Naive B cell (primary cell): ENCODE results near the gene ROBO1. TPM values are rescaled to one million over a fixed set of nuclear protein-coding genes. Genes with fewer than 3 reads are reported as not detected.
"Not testable (repeated sequence)": the region's sequence is repeated elsewhere in the genome, so short reads cannot be mapped to it uniquely, and the experiment has no call there.

Experiments used
- ATAC-seq, 2 donors: fragments of 150-1000 bp; cut with Tn5 transposase; 2 replicates each; pipeline ENCODE4 v1.10.0; 2021; ENCODE audit warnings: low read depth in 2 of 2, mild to moderate bottlenecking in 2 of 2, moderate library complexity in 2 of 2
- DNase-seq: peaks from one replicate; pipeline ENCODE4 v3.0.0; 2022
- H3K27ac Mint-ChIP-seq, 6 donors: one replicate each; pipeline ENCODE4 v1.8.0; 2020 to 2022; ENCODE audit warnings: mild to moderate bottlenecking in 6 of 6, mixed read lengths in 6 of 6, moderate library complexity in 5 of 6, inconsistent platforms in 2 of 6
- H3K27me3 Mint-ChIP-seq, 3 donors: one replicate each; pipeline ENCODE4 v1.8.0; 2021 to 2022; ENCODE audit warnings: mixed read lengths in 3 of 3, mild to moderate bottlenecking in 1 of 3
- H3K36me3 Mint-ChIP-seq, 2 donors: one replicate each; pipeline ENCODE4 v1.8.0; 2020 to 2022; ENCODE audit warnings: mixed read lengths in 2 of 2, inconsistent platforms in 1 of 2, mild to moderate bottlenecking in 1 of 2
- H3K4me1 Mint-ChIP-seq, 3 donors: one replicate each; pipeline ENCODE4 v1.8.0; 2020 to 2022; ENCODE audit warnings: mixed read lengths in 3 of 3, inconsistent platforms in 1 of 3, mild to moderate bottlenecking in 1 of 3, moderate library complexity in 1 of 3
- H3K4me3 Mint-ChIP-seq, 8 donors: one replicate each; pipeline ENCODE4 v1.8.0; 2020 to 2022; ENCODE audit warnings: mild to moderate bottlenecking in 8 of 8, mixed read lengths in 8 of 8, moderate library complexity in 8 of 8, inconsistent platforms in 2 of 8
- H3K9me3 Mint-ChIP-seq, 7 donors: one replicate each; pipeline ENCODE4 v1.8.0; 2020 to 2022; ENCODE audit warnings: mixed read lengths in 7 of 7, mild to moderate bottlenecking in 5 of 7, inconsistent platforms in 2 of 7, moderate library complexity in 1 of 7
- polyA plus RNA-seq, 6 donors: library from polyadenylated mRNA; unstranded; fragments of 300-500 nt; fragmentation: Illumina TruSeq; gene quantifications; one replicate each; pipeline ENCODE4 v1.2.3, GENCODE V29; 2021; ENCODE audit warnings: low read depth in 6 of 6

Gene ROBO1
- polyA plus RNA-seq, 6 donors from 2014 or later = 0.39 to 0.44 TPM; not detected in 4

- no peaks in the 10 kb centered on the region for H3K27me3 Mint-ChIP-seq
- no peak overlapping the region for H3K27ac Mint-ChIP-seq
- no peaks in the 10 kb centered on the region for H3K36me3 Mint-ChIP-seq
- H3K4me3 Mint-ChIP-seq = no peak overlapping the region
- ATAC-seq (no peak), DNase-seq (no peak)
- H3K9me3 Mint-ChIP-seq = peaks cover 0 to 12% (median 4%) of the 10 kb centered on the region in 7 donors
- H3K4me1 Mint-ChIP-seq = no peaks in the 10 kb centered on the region
These were observed 880.2 kb downstream of the ROBO1 start for GRCh38 chr3:78887547-78888011.

- ATAC-seq = no peak
- peaks cover 0 to 12% (median 4%) of the 10 kb centered on the region in 7 donors for H3K9me3 Mint-ChIP-seq
These were observed 880.8 kb downstream of the ROBO1 start for GRCh38 chr3:78887029-78887428.

GRCh38 chr3:78884567-78884966 lies 883.2 kb downstream of the ROBO1 start:
- ATAC-seq = not testable (repeated sequence)

More at GRCh38 chr3:78887029-78887428, 880.8 kb downstream of the ROBO1 start:
- H3K4me3 Mint-ChIP-seq = no peak overlapping the region
- no peaks in the 10 kb centered on the region for H3K4me1 Mint-ChIP-seq
- DNase-seq = no peak
- no peaks in the 10 kb centered on the region for H3K36me3 Mint-ChIP-seq
- H3K27me3 Mint-ChIP-seq = no peaks in the 10 kb centered on the region
- H3K27ac Mint-ChIP-seq = no peak overlapping the region

DNA sequence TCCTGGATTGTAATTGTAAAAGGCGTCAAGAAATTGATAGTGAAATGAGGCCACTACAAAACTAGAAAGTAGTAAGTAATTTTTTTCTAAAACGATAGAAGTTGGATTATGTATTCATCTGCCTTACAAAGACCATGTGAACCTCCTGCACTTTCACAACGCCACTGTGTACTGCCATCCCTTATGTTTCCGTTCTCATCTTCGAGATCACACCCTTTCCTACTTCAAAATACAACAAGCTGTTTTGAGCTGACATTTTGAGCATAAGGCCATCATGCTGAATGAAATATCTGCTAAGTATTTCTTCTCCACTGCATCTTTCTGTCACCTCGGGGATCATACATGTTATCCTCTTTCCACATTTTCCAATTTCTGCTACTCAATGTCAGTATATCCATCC lies 885.5 kb downstream of the ROBO1 start:
- Mint-ChIP-seq H3K9me3 (peaks cover 0 to 7% (median 0%) of the 10 kb centered on the region in 7 donors), H3K4me3 (no peak overlapping the region), H3K27me3 (no peaks in the 10 kb centered on the region)

More at GRCh38 chr3:78884567-78884966, 883.2 kb downstream of the ROBO1 start:
- DNase-seq, H3K4me3 Mint-ChIP-seq, H3K4me1 Mint-ChIP-seq, H3K36me3 Mint-ChIP-seq, H3K9me3 Mint-ChIP-seq, H3K27me3 Mint-ChIP-seq, H3K27ac Mint-ChIP-seq: not testable (repeated sequence)

GRCh38 chr3:78881501-78881900 lies 886.3 kb downstream of the ROBO1 start:
- no peak overlapping the region for H3K27ac Mint-ChIP-seq
- DNase-seq (no peak), ATAC-seq (no peak)
- H3K4me1 Mint-ChIP-seq = no peaks in the 10 kb centered on the region
- no peak overlapping the region for H3K4me3 Mint-ChIP-seq
- no peaks in the 10 kb centered on the region for H3K27me3 Mint-ChIP-seq
- peaks cover 0 to 7% (median 0%) of the 10 kb centered on the region in 7 donors for H3K9me3 Mint-ChIP-seq
- no peaks in the 10 kb centered on the region for H3K36me3 Mint-ChIP-seq

More for the DNA sequence above, 885.5 kb downstream of the ROBO1 start:
- Mint-ChIP-seq H3K27ac (no peak overlapping the region), H3K4me1 (no peaks in the 10 kb centered on the region), H3K36me3 (no peaks in the 10 kb centered on the region)
- ATAC-seq (no peak), DNase-seq (no peak)

DNA sequence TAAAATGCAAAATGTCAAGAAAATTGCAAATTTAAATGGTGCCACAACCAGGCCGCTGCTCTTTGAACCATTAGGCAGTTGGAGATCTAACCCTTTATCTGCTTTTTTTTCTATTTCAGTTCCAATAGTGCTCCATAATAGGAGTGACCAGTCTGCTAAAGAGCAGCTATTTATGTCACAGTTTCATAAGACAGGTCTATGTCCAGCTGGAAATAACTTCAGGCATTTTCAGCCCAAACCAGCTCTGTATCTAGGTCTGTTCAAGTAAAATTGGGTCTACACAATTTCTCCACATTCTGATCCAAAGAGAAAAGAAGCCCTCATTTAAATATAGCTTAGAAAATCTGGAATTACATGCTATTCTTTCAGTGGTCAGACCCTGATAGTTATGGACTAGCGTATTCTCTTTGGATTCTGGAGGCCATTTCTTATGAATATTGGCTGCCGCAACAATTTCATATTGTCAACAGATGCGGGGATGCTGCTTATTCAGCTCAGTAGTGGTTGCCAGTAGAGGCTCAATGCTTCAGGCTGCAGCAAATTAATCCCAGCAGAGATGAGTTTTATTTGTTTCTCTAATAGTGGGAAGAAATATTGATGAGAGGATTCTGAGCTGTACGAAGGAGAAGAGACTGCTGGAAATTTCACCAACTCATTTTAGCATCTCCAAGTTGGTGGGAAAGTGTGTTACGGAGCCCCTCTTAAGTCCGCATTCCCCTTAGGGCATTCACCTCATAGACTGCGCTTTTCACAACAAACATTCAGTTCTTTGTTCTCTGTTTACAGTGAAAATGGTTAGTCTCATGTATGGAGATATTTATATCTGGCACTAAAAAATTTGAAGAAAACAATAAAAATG lies 887.0 kb downstream of the ROBO1 start:
- no peak overlapping the region for H3K4me3 Mint-ChIP-seq
- no peaks in the 10 kb centered on the region for H3K36me3 Mint-ChIP-seq
- no peak overlapping the region for H3K27ac Mint-ChIP-seq
- DNase-seq (no peak), ATAC-seq (no peak)
- H3K9me3 Mint-ChIP-seq = peaks cover 0 to 8% (median 0%) of the 10 kb centered on the region in 7 donors
- H3K27me3 Mint-ChIP-seq = no peaks in the 10 kb centered on the region
- no peaks in the 10 kb centered on the region for H3K4me1 Mint-ChIP-seq

GRCh38 chr3:78879295-78879860 lies 888.4 kb downstream of the ROBO1 start:
- ATAC-seq (no peak), DNase-seq (no peak)
- H3K4me1 Mint-ChIP-seq = no peaks in the 10 kb centered on the region
- no peak overlapping the region for H3K4me3 Mint-ChIP-seq
- H3K27ac Mint-ChIP-seq = no peak overlapping the region
- peaks cover 0 to 4% (median 0%) of the 10 kb centered on the region in 7 donors for H3K9me3 Mint-ChIP-seq
- no peaks in the 10 kb centered on the region for H3K27me3 Mint-ChIP-seq
- H3K36me3 Mint-ChIP-seq = no peaks in the 10 kb centered on the region

GRCh38 chr3:78878789-78879188 lies 889.0 kb downstream of the ROBO1 start:
- H3K27ac Mint-ChIP-seq = no peak overlapping the region
- no peaks in the 10 kb centered on the region for H3K4me1 Mint-ChIP-seq
- H3K36me3 Mint-ChIP-seq = no peaks in the 10 kb centered on the region
- H3K4me3 Mint-ChIP-seq = no peak overlapping the region
- H3K27me3 Mint-ChIP-seq = no peaks in the 10 kb centered on the region
- ATAC-seq = no peak
- DNase-seq = no peak
- H3K9me3 Mint-ChIP-seq = peaks cover 0 to 4% (median 0%) of the 10 kb centered on the region in 7 donors

DNA sequence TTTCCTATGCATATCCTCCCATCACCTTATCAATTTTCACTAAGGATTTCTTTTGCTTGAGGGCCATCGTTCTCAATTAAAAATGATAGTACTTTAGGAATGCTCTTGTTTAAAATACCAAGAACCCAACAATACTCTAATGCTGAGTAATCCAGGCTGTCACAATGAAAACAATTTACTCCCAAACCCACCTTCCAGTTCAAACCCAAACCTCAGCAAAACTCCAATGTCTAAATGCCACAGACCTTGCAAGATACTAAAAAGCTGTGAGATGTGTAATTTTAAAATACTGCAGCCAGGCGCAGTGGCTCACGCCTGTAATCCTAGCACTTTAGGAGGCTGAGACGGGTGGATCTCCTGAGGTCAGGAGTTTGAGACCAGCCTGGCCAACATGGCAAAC lies 889.8 kb downstream of the ROBO1 start:
- no peak for ATAC-seq
- Mint-ChIP-seq H3K4me3 (no peak overlapping the region), H3K9me3 (peaks cover 0 to 3% (median 0%) of the 10 kb centered on the region in 7 donors)

DNA sequence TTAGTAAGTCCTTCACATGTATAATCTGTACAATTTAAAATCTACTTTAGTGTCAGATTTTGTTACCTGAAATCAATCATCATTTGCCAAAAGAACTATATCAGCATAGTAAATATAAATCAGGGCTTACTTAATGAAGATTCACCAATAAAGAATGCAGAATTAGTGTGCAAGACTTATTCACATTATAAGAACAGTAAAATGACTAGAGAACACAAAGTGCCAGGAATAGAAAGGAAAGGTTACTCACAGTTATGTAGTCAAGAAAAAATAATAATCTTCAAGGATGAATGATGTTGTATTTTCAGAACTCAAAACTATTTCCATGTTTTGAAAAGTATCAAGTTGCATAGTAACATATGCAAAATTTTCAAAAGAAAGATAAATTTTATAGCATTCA lies 891.9 kb downstream of the ROBO1 start:
- no peak for DNase-seq
- Mint-ChIP-seq H3K27ac (no peak overlapping the region), H3K9me3 (peaks cover 0 to 2% (median 0%) of the 10 kb centered on the region in 7 donors), H3K4me3 (no peak overlapping the region), H3K27me3 (no peaks in the 10 kb centered on the region), H3K36me3 (no peaks in the 10 kb centered on the region), H3K4me1 (no peaks in the 10 kb centered on the region)
- ATAC-seq = no peak

More for the DNA sequence above, 889.8 kb downstream of the ROBO1 start:
- Mint-ChIP-seq H3K4me1 (no peaks in the 10 kb centered on the region), H3K27me3 (no peaks in the 10 kb centered on the region), H3K36me3 (no peaks in the 10 kb centered on the region), H3K27ac (no peak overlapping the region)
- DNase-seq = no peak

DNA sequence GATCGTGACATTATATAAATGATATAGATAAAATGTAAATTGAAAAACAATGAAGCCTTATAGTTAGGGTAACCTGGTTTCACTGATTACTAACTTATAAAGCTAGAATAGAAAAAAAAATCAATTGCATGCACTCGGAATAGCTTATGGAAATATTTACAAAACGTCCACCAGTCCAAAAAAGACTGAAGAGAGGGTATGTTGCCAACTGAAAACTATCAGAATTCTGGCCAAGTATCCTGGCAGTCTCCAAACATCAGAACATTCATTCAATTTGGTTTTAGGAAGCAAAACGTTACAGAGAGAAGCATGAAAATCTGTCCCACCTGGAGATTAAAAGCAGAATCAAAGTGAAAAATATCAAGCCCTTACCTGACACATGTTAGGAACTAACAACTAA lies 892.4 kb downstream of the ROBO1 start:
- no peaks in the 10 kb centered on the region for H3K4me1 Mint-ChIP-seq

DNA sequence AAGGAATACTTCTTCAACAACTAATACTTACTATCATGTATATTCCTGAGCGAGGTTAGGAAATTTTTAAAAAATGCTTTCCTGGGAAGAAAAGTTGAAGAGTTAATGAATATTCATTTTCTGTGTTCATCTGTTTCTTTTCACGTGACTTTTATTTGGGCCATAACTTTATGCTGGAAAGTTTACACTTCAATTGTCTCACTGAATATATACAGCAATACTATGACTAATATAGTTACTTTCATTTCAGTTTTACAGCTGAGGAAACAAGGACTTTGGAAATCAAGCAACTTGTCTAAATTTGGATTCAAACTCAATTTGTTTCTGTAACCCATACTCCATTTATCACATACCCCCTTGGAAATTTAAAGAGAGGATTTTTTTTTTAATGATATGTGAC lies 894.2 kb downstream of the ROBO1 start:
- H3K9me3 Mint-ChIP-seq = peaks cover 0 to 2% (median 0%) of the 10 kb centered on the region in 7 donors
- H3K27ac Mint-ChIP-seq = no peak overlapping the region
- H3K27me3 Mint-ChIP-seq = no peaks in the 10 kb centered on the region
- H3K36me3 Mint-ChIP-seq = no peaks in the 10 kb centered on the region
- ATAC-seq (no peak), DNase-seq (no peak)
- no peaks in the 10 kb centered on the region for H3K4me1 Mint-ChIP-seq
- H3K4me3 Mint-ChIP-seq = no peak overlapping the region

More for the DNA sequence above, 892.4 kb downstream of the ROBO1 start:
- Mint-ChIP-seq H3K4me3 (no peak overlapping the region), H3K36me3 (no peaks in the 10 kb centered on the region), H3K9me3 (peaks cover 0 to 2% (median 0%) of the 10 kb centered on the region in 7 donors), H3K27me3 (no peaks in the 10 kb centered on the region), H3K27ac (no peak overlapping the region)
- DNase-seq = no peak
- ATAC-seq = no peak

GRCh38 chr3:78872195-78872594 lies 895.6 kb downstream of the ROBO1 start:
- ATAC-seq (no peak), DNase-seq (no peak)
- Mint-ChIP-seq H3K9me3 (peaks cover 0 to 2% (median 0%) of the 10 kb centered on the region in 7 donors), H3K4me3 (no peak overlapping the region), H3K27ac (peak overlapping the region in 1 of 6 donors; percentile 33), H3K36me3 (no peaks in the 10 kb centered on the region), H3K4me1 (no peaks in the 10 kb centered on the region), H3K27me3 (no peaks in the 10 kb centered on the region)

DNA sequence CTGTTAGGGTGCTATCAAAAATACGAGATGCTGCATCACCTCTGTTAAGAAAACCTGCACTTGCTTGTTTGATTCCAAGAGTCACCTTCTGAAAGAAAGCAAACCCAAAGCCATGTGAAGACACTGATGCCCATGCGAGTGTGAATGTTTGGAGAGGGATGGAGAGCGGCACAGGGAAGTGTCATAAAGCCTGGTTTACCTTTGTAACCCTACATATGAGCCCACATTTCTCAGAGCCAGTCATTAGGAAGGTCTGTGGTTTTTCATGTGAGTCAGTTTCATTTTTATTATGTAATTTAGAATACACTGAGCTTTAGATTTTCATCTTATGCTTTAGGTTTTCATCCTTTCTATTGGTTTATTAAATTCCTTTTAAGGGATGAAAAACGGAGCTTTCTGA lies 896.8 kb downstream of the ROBO1 start:
- DNase-seq (no peak), ATAC-seq (no peak)
- Mint-ChIP-seq H3K36me3 (no peaks in the 10 kb centered on the region), H3K27ac (no peak overlapping the region), H3K4me3 (no peak overlapping the region), H3K9me3 (no peaks in the 10 kb centered on the region), H3K27me3 (no peaks in the 10 kb centered on the region), H3K4me1 (no peaks in the 10 kb centered on the region)
